Ishikawa (cell line): ENCODE results near the gene OPCML.

ENCODE experiments used
- CEBPB ChIP-seq: IDR thresholded peaks from 2 replicates; pipeline ENCODE4 v1.6.1; 2012
- CREB1 ChIP-seq: IDR thresholded peaks from 2 replicates; pipeline ENCODE4 v1.6.1; 2012; ENCODE audit warnings: low read depth
- EGR1 ChIP-seq: IDR thresholded peaks from 2 replicates; pipeline ENCODE4 v1.6.1; 2012
- EP300 ChIP-seq: IDR thresholded peaks from 2 replicates; pipeline ENCODE4 v1.6.1; 2012; ENCODE audit warnings: borderline replicate concordance
- FOXM1 ChIP-seq: IDR thresholded peaks from 2 replicates; pipeline ENCODE4 v1.6.1; 2012; ENCODE audit warnings: low read depth, borderline replicate concordance
- NFIC ChIP-seq: IDR thresholded peaks from 2 replicates; pipeline ENCODE4 v1.6.1; 2012
- RAD21 ChIP-seq: IDR thresholded peaks from 2 replicates; pipeline ENCODE4 v1.6.1; 2012; ENCODE audit warnings: low read depth
- TAF1 ChIP-seq: IDR thresholded peaks from 2 replicates; pipeline ENCODE4 v1.6.1; 2012; ENCODE audit warnings: low read depth, mild to moderate bottlenecking
- TCF12 ChIP-seq: IDR thresholded peaks from 2 replicates; pipeline ENCODE4 v1.6.1; 2012; ENCODE audit warnings: low read depth
- TEAD4 ChIP-seq: IDR thresholded peaks from 2 replicates; pipeline ENCODE4 v1.6.1; 2012
- YY1 ChIP-seq: IDR thresholded peaks from 2 replicates; pipeline ENCODE4 v1.6.1; 2012; ENCODE audit warnings: low read depth
- ZBTB7A ChIP-seq: IDR thresholded peaks from 2 replicates; pipeline ENCODE4 v1.6.1; 2012; ENCODE audit warnings: low read depth
- TF ChIP-seq, protein P1 (sequence below): IDR thresholded peaks from 2 replicates; pipeline ENCODE4 v1.6.1; 2012
- TF ChIP-seq, protein P2 (sequence below): IDR thresholded peaks from 2 replicates; pipeline ENCODE4 v1.6.1; 2012
- TF ChIP-seq, protein P3 (sequence below): IDR thresholded peaks from 2 replicates; pipeline ENCODE4 v1.6.1; 2012; ENCODE audit warnings: low read depth, mild to moderate bottlenecking

The OPCML gene

DNA sequence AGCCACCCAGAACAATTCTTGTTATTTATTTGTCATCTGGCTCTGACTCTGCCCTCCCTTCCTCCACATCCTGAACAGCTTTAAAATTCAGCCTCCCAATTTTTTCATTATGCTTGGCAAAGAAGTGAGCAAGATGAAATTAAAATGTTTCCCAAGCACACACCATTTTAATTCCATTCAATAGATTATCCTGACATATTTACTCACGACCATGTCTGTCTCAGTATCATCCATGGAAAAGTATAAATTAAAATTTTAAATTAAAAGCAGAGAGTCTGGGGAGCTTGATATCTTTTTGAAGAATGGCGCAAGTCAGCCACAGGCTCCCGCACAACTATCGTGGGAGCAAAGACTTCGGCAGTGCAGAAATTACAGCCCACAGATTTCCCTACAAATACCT lies 862.4 kb downstream of the OPCML start:
- TF ChIP-seq CEBPB: no peak
- TF ChIP-seq, protein P1, sequence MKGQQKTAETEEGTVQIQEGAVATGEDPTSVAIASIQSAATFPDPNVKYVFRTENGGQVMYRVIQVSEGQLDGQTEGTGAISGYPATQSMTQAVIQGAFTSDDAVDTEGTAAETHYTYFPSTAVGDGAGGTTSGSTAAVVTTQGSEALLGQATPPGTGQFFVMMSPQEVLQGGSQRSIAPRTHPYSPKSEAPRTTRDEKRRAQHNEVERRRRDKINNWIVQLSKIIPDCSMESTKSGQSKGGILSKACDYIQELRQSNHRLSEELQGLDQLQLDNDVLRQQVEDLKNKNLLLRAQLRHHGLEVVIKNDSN: no peak
- no peak for TF ChIP-seq EP300
- no peak for TF ChIP-seq RAD21
- no peak for TF ChIP-seq FOXM1
- TF ChIP-seq ZBTB7A: no peak

DNA sequence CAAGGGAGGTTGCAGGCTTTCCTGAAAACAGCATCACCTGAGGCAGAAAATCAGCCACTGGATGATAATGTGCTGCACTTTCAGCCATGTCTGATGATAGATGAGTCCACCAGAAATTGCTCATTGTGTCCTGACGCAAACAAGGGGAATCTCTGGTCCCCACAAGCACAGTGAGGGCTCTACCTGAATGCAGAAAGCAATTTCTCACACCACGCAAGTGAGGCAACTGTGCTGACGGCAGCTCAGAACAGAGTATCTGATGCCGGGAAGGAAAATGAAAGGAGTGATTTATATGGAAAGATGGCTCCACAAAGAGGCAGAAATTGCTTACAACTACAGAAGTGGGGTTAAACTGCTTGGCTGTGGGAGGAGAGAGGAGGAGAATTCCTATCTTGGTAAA lies 867.1 kb downstream of the OPCML start:
- TF ChIP-seq TEAD4: no peak
- TF ChIP-seq EP300: no peak
- no peak for TF ChIP-seq CEBPB
- no peak for TF ChIP-seq YY1
- TF ChIP-seq, protein P1: no peak
- TF ChIP-seq RAD21: no peak
- TF ChIP-seq TCF12: no peak
- TF ChIP-seq CREB1: no peak
- no peak for TF ChIP-seq FOXM1
- TF ChIP-seq, protein P2, sequence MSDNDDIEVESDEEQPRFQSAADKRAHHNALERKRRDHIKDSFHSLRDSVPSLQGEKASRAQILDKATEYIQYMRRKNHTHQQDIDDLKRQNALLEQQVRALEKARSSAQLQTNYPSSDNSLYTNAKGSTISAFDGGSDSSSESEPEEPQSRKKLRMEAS: no peak
- no peak for TF ChIP-seq NFIC
- no peak for TF ChIP-seq ZBTB7A
- TF ChIP-seq TAF1: no peak
- TF ChIP-seq, protein P3, sequence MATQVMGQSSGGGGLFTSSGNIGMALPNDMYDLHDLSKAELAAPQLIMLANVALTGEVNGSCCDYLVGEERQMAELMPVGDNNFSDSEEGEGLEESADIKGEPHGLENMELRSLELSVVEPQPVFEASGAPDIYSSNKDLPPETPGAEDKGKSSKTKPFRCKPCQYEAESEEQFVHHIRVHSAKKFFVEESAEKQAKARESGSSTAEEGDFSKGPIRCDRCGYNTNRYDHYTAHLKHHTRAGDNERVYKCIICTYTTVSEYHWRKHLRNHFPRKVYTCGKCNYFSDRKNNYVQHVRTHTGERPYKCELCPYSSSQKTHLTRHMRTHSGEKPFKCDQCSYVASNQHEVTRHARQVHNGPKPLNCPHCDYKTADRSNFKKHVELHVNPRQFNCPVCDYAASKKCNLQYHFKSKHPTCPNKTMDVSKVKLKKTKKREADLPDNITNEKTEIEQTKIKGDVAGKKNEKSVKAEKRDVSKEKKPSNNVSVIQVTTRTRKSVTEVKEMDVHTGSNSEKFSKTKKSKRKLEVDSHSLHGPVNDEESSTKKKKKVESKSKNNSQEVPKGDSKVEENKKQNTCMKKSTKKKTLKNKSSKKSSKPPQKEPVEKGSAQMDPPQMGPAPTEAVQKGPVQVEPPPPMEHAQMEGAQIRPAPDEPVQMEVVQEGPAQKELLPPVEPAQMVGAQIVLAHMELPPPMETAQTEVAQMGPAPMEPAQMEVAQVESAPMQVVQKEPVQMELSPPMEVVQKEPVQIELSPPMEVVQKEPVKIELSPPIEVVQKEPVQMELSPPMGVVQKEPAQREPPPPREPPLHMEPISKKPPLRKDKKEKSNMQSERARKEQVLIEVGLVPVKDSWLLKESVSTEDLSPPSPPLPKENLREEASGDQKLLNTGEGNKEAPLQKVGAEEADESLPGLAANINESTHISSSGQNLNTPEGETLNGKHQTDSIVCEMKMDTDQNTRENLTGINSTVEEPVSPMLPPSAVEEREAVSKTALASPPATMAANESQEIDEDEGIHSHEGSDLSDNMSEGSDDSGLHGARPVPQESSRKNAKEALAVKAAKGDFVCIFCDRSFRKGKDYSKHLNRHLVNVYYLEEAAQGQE: no peak
- no peak for TF ChIP-seq EGR1

DNA sequence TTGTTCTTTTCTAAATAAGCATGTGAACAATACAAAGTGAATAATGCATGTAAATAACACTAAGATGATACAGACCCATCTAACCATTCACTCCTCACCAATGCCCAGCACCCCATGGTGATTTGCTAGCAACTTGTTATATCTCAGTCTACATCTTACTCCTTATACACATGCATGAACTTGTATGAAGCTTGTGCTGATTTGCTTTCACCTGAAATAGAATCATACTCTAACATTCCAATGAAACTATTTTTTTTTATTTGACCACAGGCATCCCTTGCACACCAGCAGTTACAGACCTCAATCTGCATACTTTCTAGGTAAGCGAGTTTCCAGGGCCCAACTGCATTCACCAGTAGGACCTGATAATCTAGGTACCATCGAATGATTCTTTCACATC lies 873.6 kb downstream of the OPCML start:
- TF ChIP-seq ZBTB7A (no peak), TEAD4 (no peak), EP300 (no peak), YY1 (no peak), EGR1 (no peak), TAF1 (no peak), TCF12 (no peak), FOXM1 (no peak), CEBPB (no peak), NFIC (no peak), RAD21 (no peak), CREB1 (no peak)
- TF ChIP-seq, protein P1: no peak
- TF ChIP-seq, protein P3: no peak
- TF ChIP-seq, protein P2: no peak

DNA sequence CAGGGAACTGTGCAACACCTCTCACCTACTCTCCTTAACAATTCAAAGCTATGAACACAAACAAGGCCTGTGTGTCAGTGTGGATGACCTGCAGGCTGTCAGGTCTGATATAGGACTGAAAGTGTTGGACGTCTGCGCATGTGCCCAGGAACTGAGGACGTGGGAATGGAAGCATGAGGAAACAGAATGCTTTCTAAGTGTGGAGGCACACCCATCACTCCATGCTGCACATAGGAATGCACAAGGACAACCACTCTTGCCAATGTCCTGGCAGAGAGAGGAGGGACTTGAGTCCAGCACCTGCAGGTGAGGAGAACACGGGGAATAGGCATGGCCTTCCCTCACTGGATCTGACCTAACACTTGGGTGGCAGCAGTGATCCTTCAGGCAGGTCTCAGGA lies 874.3 kb downstream of the OPCML start:
- TF ChIP-seq EGR1 (no peak), NFIC (no peak), EP300 (no peak), CREB1 (no peak), RAD21 (no peak), ZBTB7A (no peak), TCF12 (no peak), YY1 (no peak)
- TF ChIP-seq, protein P1: no peak
- TF ChIP-seq, protein P3: no peak
- TF ChIP-seq, protein P2: no peak
